ENCODE measurements around the gene CFAP90. TPM values are rescaled to one million over a fixed set of nuclear protein-coding genes. Genes with fewer than 3 reads are reported as not detected.

Gene CFAP90
- total RNA-seq, 2 experiments from 2014 or later, result not detected

DNA sequence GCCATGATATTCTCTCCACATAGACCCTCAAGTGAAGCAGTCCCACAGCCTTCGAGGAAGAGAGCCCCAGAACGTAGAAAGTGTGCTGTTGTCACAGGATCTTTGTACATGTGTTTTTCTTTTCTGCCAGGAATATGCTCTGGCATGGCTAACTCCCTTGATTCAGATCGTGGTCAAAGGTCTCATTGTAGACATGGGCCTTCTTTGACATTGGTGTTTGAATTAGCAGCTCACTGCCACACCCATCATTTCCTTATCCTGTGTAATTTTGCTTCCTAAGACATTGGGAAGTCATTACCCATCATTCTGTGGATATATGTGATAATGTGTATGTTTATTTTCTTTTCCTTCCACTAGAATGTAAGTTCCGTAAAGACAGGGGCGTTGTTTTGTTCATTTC lies 43.5 kb upstream of the CFAP90 start:
- ATAC-seq (ENCODE audit: poor library complexity) (no peak), DNase-seq (no peak)
- CTCF ChIA-PET, result no interaction called here
- no peaks in the 10 kb centered on the region for H3K27me3 Mint-ChIP-seq
- POLR2A ChIA-PET, result no interaction called here
- peaks cover 89% of the 10 kb centered on the region for H3K36me3 ChIP-seq (ENCODE audit: insufficient read depth, low read length)
- no peaks in the 10 kb centered on the region for H3K9me3 ChIP-seq (ENCODE audit: control insufficient read depth in 1 of 2, insufficient read depth in 1 of 2, low read length in 2 of 2)
- no peaks in the 10 kb centered on the region for H3K4me1 ChIP-seq (ENCODE audit: insufficient read depth, low read length)
- no peaks in the 10 kb centered on the region for H3K9me3 Mint-ChIP-seq
- H3K36me3 Mint-ChIP-seq (ENCODE audit: low read depth), result peaks cover 95% of the 10 kb centered on the region
- no peaks in the 10 kb centered on the region for H3K27me3 ChIP-seq (ENCODE audit: control insufficient read depth in 1 of 2, insufficient read depth in 2 of 2, low read length in 2 of 2)
- intact Hi-C loops (cut with DNase I, micrococcal nuclease), result no loop called here
- no peak overlapping the region for H3K4me3 Mint-ChIP-seq
- no peak overlapping the region for H3K27ac Mint-ChIP-seq
- no peak overlapping the region for H3K4me3 ChIP-seq (ENCODE audit: low read length)
- no peak overlapping the region for H3K27ac ChIP-seq (ENCODE audit: low read depth in 1 of 2, low read length in 2 of 2)
- no peaks in the 10 kb centered on the region for H3K4me1 Mint-ChIP-seq (ENCODE audit: low read depth)
- TF ChIP-seq, protein P1, sequence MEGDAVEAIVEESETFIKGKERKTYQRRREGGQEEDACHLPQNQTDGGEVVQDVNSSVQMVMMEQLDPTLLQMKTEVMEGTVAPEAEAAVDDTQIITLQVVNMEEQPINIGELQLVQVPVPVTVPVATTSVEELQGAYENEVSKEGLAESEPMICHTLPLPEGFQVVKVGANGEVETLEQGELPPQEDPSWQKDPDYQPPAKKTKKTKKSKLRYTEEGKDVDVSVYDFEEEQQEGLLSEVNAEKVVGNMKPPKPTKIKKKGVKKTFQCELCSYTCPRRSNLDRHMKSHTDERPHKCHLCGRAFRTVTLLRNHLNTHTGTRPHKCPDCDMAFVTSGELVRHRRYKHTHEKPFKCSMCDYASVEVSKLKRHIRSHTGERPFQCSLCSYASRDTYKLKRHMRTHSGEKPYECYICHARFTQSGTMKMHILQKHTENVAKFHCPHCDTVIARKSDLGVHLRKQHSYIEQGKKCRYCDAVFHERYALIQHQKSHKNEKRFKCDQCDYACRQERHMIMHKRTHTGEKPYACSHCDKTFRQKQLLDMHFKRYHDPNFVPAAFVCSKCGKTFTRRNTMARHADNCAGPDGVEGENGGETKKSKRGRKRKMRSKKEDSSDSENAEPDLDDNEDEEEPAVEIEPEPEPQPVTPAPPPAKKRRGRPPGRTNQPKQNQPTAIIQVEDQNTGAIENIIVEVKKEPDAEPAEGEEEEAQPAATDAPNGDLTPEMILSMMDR (IDR thresholded peaks at IDR 0.05), result no peak

DNA sequence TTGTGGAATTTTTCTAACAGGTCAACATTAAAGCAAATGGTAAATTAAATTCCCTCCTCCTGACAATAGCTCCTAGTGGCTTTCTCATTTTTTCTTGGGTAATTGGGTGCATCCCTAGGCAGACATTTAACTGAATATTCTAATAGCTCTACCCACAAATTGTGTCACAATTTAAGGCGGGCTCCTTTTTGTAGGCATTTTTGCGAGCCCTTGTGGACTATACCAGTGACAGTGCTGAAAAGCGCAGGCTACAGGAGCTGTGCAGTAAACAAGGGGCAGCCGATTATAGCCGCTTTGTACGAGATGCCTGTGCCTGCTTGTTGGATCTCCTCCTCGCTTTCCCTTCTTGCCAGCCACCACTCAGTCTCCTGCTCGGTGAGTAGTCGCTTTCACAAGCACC lies 38.0 kb upstream of the CFAP90 start:
- Mint-ChIP-seq H3K36me3 (ENCODE audit: low read depth) (peaks cover 96% of the 10 kb centered on the region), H3K27me3 (no peaks in the 10 kb centered on the region), H3K4me1 (ENCODE audit: low read depth) (peaks cover 8% of the 10 kb centered on the region), H3K4me3 (no peak overlapping the region), H3K9me3 (no peaks in the 10 kb centered on the region), H3K27ac (no peak overlapping the region)
- Histone ChIP-seq H3K36me3 (ENCODE audit: insufficient read depth, low read length) (peaks cover 78% of the 10 kb centered on the region), H3K4me3 (ENCODE audit: low read length) (no peak overlapping the region), H3K27me3 (ENCODE audit: control insufficient read depth in 1 of 2, insufficient read depth in 2 of 2, low read length in 2 of 2) (no peaks in the 10 kb centered on the region), H3K9me3 (ENCODE audit: control insufficient read depth in 1 of 2, insufficient read depth in 1 of 2, low read length in 2 of 2) (no peaks in the 10 kb centered on the region), H3K4me1 (ENCODE audit: insufficient read depth, low read length) (no peaks in the 10 kb centered on the region), H3K27ac (ENCODE audit: low read depth in 1 of 2, low read length in 2 of 2) (no peak overlapping the region)
- DNase-seq (no peak), ATAC-seq (ENCODE audit: poor library complexity) (no peak)
- CTCF ChIA-PET, result no interaction called here
- TF ChIP-seq, protein P1 (IDR thresholded peaks at IDR 0.05), result no peak
- POLR2A ChIA-PET, result interaction anchor here (1.2 kb wide), 1 partner anchor 19 kb away, joined by 3 read pairs; no protein-coding TSS in a partner anchor
- intact Hi-C loops (cut with DNase I, micrococcal nuclease), result no loop called here

DNA sequence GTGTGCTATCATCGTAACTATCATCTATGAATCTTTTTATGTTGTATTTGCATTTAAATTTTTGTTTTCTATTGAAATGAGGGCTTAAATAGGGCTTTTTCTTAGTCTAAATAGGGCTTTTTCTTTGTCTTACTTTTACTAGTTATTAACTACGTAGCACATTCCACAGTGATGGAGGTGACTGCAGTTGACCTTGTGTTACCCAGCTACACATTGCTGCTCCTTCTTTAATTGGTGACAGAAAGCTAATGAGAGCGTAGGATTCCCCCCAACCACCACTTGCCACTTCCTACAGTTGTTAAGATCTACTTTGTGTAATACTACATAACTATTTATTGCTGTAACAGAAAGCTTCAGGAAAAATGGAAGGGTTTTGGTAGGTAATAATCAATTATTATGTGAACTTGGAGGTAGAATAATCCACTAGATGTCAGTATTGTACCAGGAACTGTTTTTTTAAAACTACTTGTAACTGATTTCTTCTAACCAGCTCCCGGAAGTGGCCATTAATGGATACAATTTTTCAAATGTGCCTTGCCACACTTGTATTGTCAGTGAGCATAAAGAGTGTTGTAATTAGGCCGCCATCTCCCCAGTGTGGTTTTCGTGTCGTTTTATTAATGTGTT lies 36.0 kb upstream of the CFAP90 start:
- H3K27me3 ChIP-seq (ENCODE audit: control insufficient read depth in 1 of 2, insufficient read depth in 2 of 2, low read length in 2 of 2), result no peaks in the 10 kb centered on the region
- DNase-seq (peak in 3 of 14 experiments; percentile 54 to 64 (median 54)), ATAC-seq (ENCODE audit: poor library complexity) (peak; percentile 44)
- no peak overlapping the region for H3K27ac ChIP-seq (ENCODE audit: low read depth in 1 of 2, low read length in 2 of 2)
- POLR2A ChIA-PET, result interaction anchor here (0.9 to 1.5 kb wide), 3 partner anchors 9 to 18 kb away, joined by 3 read pairs; partner anchors contain the start of genes FASTKD3 and MTRR
- Mint-ChIP-seq H3K27me3 (no peaks in the 10 kb centered on the region), H3K4me3 (no peak overlapping the region), H3K4me1 (ENCODE audit: low read depth) (peaks cover 10% of the 10 kb centered on the region), H3K36me3 (ENCODE audit: low read depth) (peaks cover 95% of the 10 kb centered on the region), H3K27ac (no peak overlapping the region), H3K9me3 (no peaks in the 10 kb centered on the region)
- TF ChIP-seq, protein P1 (IDR thresholded peaks at IDR 0.05), result peak; percentile 68
- CTCF ChIA-PET, result interaction anchor here (1.0 to 1.5 kb wide), 8 partner anchors 11 to 108 kb away, joined by 3 to 14 read pairs (median 4); partner anchors contain the start of genes FASTKD3 and MTRR
- no peaks in the 10 kb centered on the region for H3K9me3 ChIP-seq (ENCODE audit: control insufficient read depth in 1 of 2, insufficient read depth in 1 of 2, low read length in 2 of 2)
- no peaks in the 10 kb centered on the region for H3K4me1 ChIP-seq (ENCODE audit: insufficient read depth, low read length)
- peaks cover 77% of the 10 kb centered on the region for H3K36me3 ChIP-seq (ENCODE audit: insufficient read depth, low read length)
- intact Hi-C loops (cut with DNase I, micrococcal nuclease), result no loop called here
- no peak overlapping the region for H3K4me3 ChIP-seq (ENCODE audit: low read length)
